Measurements from ENCODE around the gene MYO15B.

The MYO15B gene

DNA sequence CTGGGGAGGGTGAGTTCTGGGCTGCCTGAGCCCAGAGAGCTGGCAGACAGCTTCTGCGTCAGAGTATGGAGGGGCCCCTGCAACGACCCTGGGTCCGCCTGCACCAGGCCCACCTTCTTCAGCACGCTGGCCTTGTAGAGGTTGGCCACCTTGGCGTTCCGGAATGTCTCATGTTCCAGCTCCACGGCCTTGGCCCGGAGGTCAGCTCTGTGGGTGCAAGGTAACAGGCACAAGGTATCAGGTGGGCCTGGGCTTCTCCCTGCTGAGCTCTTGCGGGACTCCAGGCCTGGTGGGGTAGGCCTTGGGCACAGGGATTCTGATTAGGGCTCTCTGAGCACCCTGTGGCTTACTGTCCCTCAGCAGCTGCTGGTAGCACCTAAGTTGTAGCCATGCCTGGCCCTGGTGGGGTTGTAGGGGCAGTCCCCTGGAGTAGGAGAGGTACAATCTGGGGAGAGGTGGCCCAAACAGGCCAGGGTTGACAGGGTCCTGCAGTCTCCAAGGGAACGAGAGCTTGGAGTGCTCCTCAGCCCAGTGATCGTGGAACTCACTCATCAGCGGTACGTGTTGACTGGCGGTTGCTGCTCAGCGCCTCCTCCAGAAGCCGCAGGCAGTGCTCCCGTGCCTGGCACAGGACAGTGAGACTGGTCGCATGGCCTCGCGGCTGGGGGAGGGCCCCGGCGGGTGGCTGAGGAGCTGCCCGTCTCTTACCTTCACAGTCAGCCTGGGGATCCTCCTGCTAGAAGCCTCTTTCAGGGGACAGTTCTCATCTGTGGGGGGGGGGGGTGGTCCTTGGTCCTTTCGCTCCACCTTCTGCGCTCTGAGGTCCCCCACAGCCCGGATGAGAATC lies 42.7 kb downstream of the MYO15B start:
- CTCF ChIA-PET = interaction anchor here (0.8 to 28.7 kb wide), 8 partner anchors 13 to 125 kb away, joined by 3 to 1427 read pairs (median 4); partner anchors contain the start of gene GALK1
- no peak overlapping the region for H3K4me3 ChIP-seq (ENCODE audit: low read depth, low read length)
- DNase-seq (ENCODE audit: low read depth, low spot score) = no peak
- TF ChIP-seq, protein P1, sequence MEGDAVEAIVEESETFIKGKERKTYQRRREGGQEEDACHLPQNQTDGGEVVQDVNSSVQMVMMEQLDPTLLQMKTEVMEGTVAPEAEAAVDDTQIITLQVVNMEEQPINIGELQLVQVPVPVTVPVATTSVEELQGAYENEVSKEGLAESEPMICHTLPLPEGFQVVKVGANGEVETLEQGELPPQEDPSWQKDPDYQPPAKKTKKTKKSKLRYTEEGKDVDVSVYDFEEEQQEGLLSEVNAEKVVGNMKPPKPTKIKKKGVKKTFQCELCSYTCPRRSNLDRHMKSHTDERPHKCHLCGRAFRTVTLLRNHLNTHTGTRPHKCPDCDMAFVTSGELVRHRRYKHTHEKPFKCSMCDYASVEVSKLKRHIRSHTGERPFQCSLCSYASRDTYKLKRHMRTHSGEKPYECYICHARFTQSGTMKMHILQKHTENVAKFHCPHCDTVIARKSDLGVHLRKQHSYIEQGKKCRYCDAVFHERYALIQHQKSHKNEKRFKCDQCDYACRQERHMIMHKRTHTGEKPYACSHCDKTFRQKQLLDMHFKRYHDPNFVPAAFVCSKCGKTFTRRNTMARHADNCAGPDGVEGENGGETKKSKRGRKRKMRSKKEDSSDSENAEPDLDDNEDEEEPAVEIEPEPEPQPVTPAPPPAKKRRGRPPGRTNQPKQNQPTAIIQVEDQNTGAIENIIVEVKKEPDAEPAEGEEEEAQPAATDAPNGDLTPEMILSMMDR (IDR thresholded peaks at IDR 0.05; ENCODE audit: insufficient read depth, low read length, missing control alignments) = no peak
- POLR2A ChIA-PET = no interaction called here

GRCh38 chr17:75631353-75631752 lies 43.8 kb downstream of the MYO15B start:
- ChIA-PET POLR2A (no interaction called here), CTCF (interaction anchor here (0.8 to 28.7 kb wide), 5 partner anchors 14 to 124 kb away, joined by 3 to 1427 read pairs (median 357); partner anchors contain the start of gene GALK1)
- TF ChIP-seq, protein P1 (IDR thresholded peaks at IDR 0.05; ENCODE audit: insufficient read depth, low read length, missing control alignments) = no peak
- H3K4me3 ChIP-seq (ENCODE audit: low read depth, low read length) = no peak overlapping the region
- DNase-seq (ENCODE audit: low read depth, low spot score) = no peak

DNA sequence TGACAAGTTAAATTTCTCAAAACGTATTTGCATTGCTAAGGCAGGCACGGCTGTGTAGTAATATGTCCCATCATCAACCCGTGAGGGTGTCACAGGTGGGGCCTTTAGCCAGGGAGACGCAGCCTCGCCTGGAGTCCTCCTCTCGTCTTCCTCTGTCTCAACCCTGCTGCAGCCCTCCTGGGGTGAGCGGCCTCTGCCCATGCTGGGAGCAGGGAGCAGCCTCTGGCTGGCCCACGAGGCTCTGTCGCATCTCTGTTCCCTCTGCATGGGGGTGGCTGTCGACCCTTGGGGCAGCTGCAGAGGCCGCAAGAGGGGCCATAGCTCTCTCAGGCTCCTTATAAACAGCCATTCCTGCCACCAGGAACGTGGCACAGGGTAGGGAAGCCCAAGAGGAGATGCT lies 44.8 kb downstream of the MYO15B start:
- DNase-seq (ENCODE audit: low read depth, low spot score) = no peak
- H3K4me3 ChIP-seq (ENCODE audit: low read depth, low read length) = no peak overlapping the region
- ChIA-PET POLR2A (interaction anchor here (0.6 to 1.5 kb wide), 6 partner anchors 8 to 205 kb away, joined by 3 to 7 read pairs (median 4); no protein-coding TSS in a partner anchor), CTCF (interaction anchor here (0.6 to 28.7 kb wide), 51 partner anchors 15 to 266 kb away, joined by 3 to 1427 read pairs (median 8); partner anchors contain the start of genes GALK1, ITGB4, RECQL5 and SAP30BP)
- TF ChIP-seq, protein P1 (IDR thresholded peaks at IDR 0.05; ENCODE audit: insufficient read depth, low read length, missing control alignments) = no peak

DNA sequence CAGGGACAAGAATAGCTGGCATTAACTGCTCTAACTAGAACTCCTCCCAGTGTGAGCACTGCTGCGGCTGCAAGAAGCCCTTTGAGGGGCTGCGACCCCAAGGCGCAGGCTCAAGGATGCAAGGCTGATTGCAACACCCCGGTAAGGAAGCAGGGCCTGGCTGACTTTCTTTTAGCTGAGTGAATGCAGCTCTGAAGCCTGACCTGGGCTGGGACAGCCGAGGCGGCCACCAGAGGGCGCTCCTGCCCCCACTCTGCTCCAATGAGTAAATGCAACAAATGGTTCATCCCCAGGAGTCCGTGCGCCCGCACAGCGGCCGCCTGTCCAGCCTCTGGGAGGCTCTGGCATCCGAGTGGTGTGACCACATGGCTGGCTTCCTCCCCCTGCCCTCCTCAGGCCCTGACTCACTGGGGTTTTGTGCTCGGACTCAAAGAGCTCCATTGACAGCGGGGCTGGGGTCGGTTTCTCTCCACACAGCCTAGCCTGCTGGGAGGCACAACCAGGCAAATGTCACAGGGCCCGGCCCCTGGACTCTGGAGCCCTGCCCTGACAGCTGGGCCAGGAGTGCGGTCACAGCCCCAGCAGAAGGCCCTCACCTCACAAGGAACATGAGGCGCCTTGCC lies 45.4 kb downstream of the MYO15B start, which contains the start of gene SMIM5:
Gene SMIM5, plus strand, starts transcription at position 572 of the 623 bp plus-strand sequence. CDS start 6,768 bp downstream, outside the sequence.
- no peak within 1 kb of the TSS for H3K4me3 ChIP-seq (ENCODE audit: low read depth, low read length)
- ChIA-PET CTCF (interaction anchor here (0.6 to 28.7 kb wide), 72 partner anchors 15 to 671 kb away, joined by 3 to 1427 read pairs (median 6); partner anchors contain the start of genes GALK1, ITGB4, RECQL5 and SAP30BP), POLR2A (interaction anchor here (0.6 to 1.5 kb wide), 7 partner anchors 8 to 206 kb away, joined by 3 to 7 read pairs (median 4); no protein-coding TSS in a partner anchor)

GRCh38 chr17:75633486-75634375 lies 46.1 kb downstream of the MYO15B start:
- ChIA-PET CTCF (interaction anchor here (0.6 to 28.7 kb wide), 66 partner anchors 16 to 672 kb away, joined by 3 to 1427 read pairs (median 6); partner anchors contain the start of genes GALK1, ITGB4, RECQL5 and SAP30BP), POLR2A (interaction anchor here (0.6 to 1.5 kb wide), 6 partner anchors 9 to 146 kb away, joined by 3 to 7 read pairs (median 5); no protein-coding TSS in a partner anchor)
- H3K4me3 ChIP-seq (ENCODE audit: low read depth, low read length) = no peak overlapping the region
- DNase-seq (ENCODE audit: low read depth, low spot score) = peak; percentile 55
- TF ChIP-seq, protein P1 (IDR thresholded peaks at IDR 0.05; ENCODE audit: insufficient read depth, low read length, missing control alignments) = peak; percentile 81

More for the DNA sequence above, 45.4 kb downstream of the MYO15B start, which contains the start of gene SMIM5:
- TF ChIP-seq, protein P1 (IDR thresholded peaks at IDR 0.05; ENCODE audit: insufficient read depth, low read length, missing control alignments) = peak; percentile 91
- DNase-seq (ENCODE audit: low read depth, low spot score) = peak; percentile 36
